Measurements from ENCODE around the gene SFXN2. TPM values are rescaled to one million over a fixed set of nuclear protein-coding genes. Genes with fewer than 3 reads are reported as not detected.

Gene SFXN2
- total RNA-seq, 1 experiment from 2014 or later, result 21.2 TPM

DNA sequence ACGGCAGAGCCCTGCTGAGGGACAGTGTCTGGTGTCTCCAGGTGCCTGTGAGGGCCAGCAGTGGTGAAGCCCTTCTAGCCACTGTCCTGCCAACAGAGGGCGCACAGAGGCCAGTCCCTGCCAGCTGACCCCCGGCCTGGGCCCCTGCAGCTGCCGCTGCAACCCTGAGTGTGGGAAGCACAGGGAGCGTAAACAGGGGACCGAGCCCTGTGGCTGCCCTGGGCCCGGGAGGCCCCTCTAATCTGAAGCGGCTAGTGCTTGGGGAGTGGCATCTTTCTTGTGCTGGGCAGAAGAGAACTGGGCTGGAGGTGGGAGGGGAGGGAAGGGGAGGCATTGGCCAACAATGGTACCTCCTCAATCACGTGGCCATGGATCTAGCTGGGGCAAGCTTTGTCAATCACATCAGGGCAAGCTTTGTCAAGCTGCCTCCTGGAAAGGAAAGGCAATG, 35.6 kb upstream of the SFXN2 start (continued):
- TF ChIP-seq, protein P1, sequence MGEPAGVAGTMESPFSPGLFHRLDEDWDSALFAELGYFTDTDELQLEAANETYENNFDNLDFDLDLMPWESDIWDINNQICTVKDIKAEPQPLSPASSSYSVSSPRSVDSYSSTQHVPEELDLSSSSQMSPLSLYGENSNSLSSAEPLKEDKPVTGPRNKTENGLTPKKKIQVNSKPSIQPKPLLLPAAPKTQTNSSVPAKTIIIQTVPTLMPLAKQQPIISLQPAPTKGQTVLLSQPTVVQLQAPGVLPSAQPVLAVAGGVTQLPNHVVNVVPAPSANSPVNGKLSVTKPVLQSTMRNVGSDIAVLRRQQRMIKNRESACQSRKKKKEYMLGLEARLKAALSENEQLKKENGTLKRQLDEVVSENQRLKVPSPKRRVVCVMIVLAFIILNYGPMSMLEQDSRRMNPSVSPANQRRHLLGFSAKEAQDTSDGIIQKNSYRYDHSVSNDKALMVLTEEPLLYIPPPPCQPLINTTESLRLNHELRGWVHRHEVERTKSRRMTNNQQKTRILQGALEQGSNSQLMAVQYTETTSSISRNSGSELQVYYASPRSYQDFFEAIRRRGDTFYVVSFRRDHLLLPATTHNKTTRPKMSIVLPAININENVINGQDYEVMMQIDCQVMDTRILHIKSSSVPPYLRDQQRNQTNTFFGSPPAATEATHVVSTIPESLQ (CRISPR knock-in tag; IDR thresholded peaks at IDR 0.05), result no peak
- TF ChIP-seq, protein P2, sequence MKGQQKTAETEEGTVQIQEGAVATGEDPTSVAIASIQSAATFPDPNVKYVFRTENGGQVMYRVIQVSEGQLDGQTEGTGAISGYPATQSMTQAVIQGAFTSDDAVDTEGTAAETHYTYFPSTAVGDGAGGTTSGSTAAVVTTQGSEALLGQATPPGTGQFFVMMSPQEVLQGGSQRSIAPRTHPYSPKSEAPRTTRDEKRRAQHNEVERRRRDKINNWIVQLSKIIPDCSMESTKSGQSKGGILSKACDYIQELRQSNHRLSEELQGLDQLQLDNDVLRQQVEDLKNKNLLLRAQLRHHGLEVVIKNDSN (CRISPR knock-in tag; IDR thresholded peaks at IDR 0.05), result peak; percentile 90
- TF ChIP-seq FOXJ3 (CRISPR knock-in tag; IDR thresholded peaks at IDR 0.05; ENCODE audit: borderline replicate concordance) (no peak), FOXK1 (CRISPR knock-in tag; IDR thresholded peaks at IDR 0.05) (peak; percentile 80), ZNF219 (CRISPR knock-in tag; IDR thresholded peaks at IDR 0.05; ENCODE audit: borderline replicate concordance) (no peak), FOXP1 (CRISPR knock-in tag; IDR thresholded peaks at IDR 0.05; ENCODE audit: borderline replicate concordance) (peak; percentile 54; the same call in 1 of the 2 replicates), TP53 (CRISPR knock-in tag; IDR thresholded peaks at IDR 0.05) (peak; percentile 66; the same call in 1 of the 2 replicates), CBFB (CRISPR knock-in tag; IDR thresholded peaks at IDR 0.05; ENCODE audit: low read depth) (no peak), JAZF1 (CRISPR knock-in tag; IDR thresholded peaks at IDR 0.05) (no peak), ZNF138 (CRISPR knock-in tag; conservative IDR thresholded peaks at IDR 0.05) (0 out of 2 replicates have a peak, but pooled peaks have one; percentile 54), TEAD1 (CRISPR knock-in tag; IDR thresholded peaks at IDR 0.05) (0 out of 2 replicates have a peak, but pooled peaks have one; percentile 41), NR1H2 (CRISPR knock-in tag; IDR thresholded peaks at IDR 0.05) (no peak), TEAD4 (CRISPR knock-in tag; IDR thresholded peaks at IDR 0.05) (no peak), GABPB1 (CRISPR knock-in tag; IDR thresholded peaks at IDR 0.05) (0 out of 2 replicates have a peak, but pooled peaks have one; percentile 38), RELA (CRISPR knock-in tag; IDR thresholded peaks at IDR 0.05; ENCODE audit: borderline replicate concordance) (no peak), ZNF416 (CRISPR knock-in tag; IDR thresholded peaks at IDR 0.05) (no peak)
- TF ChIP-seq, protein P3, sequence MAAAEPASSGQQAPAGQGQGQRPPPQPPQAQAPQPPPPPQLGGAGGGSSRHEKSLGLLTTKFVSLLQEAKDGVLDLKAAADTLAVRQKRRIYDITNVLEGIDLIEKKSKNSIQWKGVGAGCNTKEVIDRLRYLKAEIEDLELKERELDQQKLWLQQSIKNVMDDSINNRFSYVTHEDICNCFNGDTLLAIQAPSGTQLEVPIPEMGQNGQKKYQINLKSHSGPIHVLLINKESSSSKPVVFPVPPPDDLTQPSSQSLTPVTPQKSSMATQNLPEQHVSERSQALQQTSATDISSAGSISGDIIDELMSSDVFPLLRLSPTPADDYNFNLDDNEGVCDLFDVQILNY (CRISPR knock-in tag; IDR thresholded peaks at IDR 0.05), result no peak
- TF ChIP-seq, protein P4, sequence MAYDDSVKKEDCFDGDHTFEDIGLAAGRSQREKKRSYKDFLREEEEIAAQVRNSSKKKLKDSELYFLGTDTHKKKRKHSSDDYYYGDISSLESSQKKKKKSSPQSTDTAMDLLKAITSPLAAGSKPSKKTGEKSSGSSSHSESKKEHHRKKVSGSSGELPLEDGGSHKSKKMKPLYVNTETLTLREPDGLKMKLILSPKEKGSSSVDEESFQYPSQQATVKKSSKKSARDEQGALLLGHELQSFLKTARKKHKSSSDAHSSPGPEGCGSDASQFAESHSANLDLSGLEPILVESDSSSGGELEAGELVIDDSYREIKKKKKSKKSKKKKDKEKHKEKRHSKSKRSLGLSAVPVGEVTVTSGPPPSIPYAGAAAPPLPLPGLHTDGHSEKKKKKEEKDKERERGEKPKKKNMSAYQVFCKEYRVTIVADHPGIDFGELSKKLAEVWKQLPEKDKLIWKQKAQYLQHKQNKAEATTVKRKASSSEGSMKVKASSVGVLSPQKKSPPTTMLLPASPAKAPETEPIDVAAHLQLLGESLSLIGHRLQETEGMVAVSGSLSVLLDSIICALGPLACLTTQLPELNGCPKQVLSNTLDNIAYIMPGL (CRISPR knock-in tag; IDR thresholded peaks at IDR 0.05), result peak; percentile 71
- TF ChIP-seq, protein P5, sequence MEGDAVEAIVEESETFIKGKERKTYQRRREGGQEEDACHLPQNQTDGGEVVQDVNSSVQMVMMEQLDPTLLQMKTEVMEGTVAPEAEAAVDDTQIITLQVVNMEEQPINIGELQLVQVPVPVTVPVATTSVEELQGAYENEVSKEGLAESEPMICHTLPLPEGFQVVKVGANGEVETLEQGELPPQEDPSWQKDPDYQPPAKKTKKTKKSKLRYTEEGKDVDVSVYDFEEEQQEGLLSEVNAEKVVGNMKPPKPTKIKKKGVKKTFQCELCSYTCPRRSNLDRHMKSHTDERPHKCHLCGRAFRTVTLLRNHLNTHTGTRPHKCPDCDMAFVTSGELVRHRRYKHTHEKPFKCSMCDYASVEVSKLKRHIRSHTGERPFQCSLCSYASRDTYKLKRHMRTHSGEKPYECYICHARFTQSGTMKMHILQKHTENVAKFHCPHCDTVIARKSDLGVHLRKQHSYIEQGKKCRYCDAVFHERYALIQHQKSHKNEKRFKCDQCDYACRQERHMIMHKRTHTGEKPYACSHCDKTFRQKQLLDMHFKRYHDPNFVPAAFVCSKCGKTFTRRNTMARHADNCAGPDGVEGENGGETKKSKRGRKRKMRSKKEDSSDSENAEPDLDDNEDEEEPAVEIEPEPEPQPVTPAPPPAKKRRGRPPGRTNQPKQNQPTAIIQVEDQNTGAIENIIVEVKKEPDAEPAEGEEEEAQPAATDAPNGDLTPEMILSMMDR (IDR thresholded peaks at IDR 0.05), result no peak; the same call in 1 of the 2 replicates
- TF ChIP-seq, protein P6, sequence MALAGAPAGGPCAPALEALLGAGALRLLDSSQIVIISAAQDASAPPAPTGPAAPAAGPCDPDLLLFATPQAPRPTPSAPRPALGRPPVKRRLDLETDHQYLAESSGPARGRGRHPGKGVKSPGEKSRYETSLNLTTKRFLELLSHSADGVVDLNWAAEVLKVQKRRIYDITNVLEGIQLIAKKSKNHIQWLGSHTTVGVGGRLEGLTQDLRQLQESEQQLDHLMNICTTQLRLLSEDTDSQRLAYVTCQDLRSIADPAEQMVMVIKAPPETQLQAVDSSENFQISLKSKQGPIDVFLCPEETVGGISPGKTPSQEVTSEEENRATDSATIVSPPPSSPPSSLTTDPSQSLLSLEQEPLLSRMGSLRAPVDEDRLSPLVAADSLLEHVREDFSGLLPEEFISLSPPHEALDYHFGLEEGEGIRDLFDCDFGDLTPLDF (CRISPR knock-in tag; IDR thresholded peaks at IDR 0.05), result no peak
- TF ChIP-seq, protein P7, sequence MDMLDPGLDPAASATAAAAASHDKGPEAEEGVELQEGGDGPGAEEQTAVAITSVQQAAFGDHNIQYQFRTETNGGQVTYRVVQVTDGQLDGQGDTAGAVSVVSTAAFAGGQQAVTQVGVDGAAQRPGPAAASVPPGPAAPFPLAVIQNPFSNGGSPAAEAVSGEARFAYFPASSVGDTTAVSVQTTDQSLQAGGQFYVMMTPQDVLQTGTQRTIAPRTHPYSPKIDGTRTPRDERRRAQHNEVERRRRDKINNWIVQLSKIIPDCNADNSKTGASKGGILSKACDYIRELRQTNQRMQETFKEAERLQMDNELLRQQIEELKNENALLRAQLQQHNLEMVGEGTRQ (CRISPR knock-in tag; IDR thresholded peaks at IDR 0.05), result peak; percentile 92
- TF ChIP-seq, protein P8, sequence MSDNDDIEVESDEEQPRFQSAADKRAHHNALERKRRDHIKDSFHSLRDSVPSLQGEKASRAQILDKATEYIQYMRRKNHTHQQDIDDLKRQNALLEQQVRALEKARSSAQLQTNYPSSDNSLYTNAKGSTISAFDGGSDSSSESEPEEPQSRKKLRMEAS (CRISPR knock-in tag; IDR thresholded peaks at IDR 0.05), result peak; percentile 75
- TF ChIP-seq, protein P9, sequence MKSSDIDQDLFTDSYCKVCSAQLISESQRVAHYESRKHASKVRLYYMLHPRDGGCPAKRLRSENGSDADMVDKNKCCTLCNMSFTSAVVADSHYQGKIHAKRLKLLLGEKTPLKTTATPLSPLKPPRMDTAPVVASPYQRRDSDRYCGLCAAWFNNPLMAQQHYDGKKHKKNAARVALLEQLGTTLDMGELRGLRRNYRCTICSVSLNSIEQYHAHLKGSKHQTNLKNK (CRISPR knock-in tag; IDR thresholded peaks at IDR 0.05), result no peak
